Activated CD4-positive, alpha-beta T cell treated with anti-CD3 and anti-CD28 coated beads, Interleukin-10, Interleukin-2, amounts not matched to agents 100 ng/mL and 50 ng/mL, durations not matched to agents 16 hours and 8 hours (primary cell): ENCODE measurements around the gene CYP11A1.
"Not testable (repeated sequence)": the region's sequence is repeated elsewhere in the genome, so short reads cannot be mapped to it uniquely, and the experiment has no call there.

Experiments
- DNase-seq: peaks from one replicate; pipeline ENCODE4 v3.0.0-alpha.2; 2020

Gene CYP11A1

GRCh38 chr15:74400313-74400860 lies 32.9 kb upstream of the CYP11A1 start:
- DNase-seq = peak; percentile 67

- DNase-seq = peak; percentile 75
Measured at GRCh38 chr15:74399511-74400312, 32.3 kb upstream of the CYP11A1 start.

GRCh38 chr15:74399100-74399499 lies 31.7 kb upstream of the CYP11A1 start:
- no peak for DNase-seq

- DNase-seq = no peak
Measured at GRCh38 chr15:74398183-74398582, 30.7 kb upstream of the CYP11A1 start.

- DNase-seq = no peak
Measured at GRCh38 chr15:74397239-74398068, 30.0 kb upstream of the CYP11A1 start.

- DNase-seq = peak; percentile 60
Measured at GRCh38 chr15:74396445-74397238, 29.2 kb upstream of the CYP11A1 start.

- no peak for DNase-seq
Measured at GRCh38 chr15:74396146-74396438, 28.6 kb upstream of the CYP11A1 start.

GRCh38 chr15:74395319-74396145 lies 28.1 kb upstream of the CYP11A1 start:
- DNase-seq = no peak

GRCh38 chr15:74394090-74394846 lies 26.8 kb upstream of the CYP11A1 start:
- DNase-seq = no peak

GRCh38 chr15:74393423-74393822 lies 26.0 kb upstream of the CYP11A1 start:
- no peak for DNase-seq

GRCh38 chr15:74392902-74393301 lies 25.5 kb upstream of the CYP11A1 start:
- no peak for DNase-seq

- no peak for DNase-seq
Measured at GRCh38 chr15:74392451-74392830, 25.0 kb upstream of the CYP11A1 start.

- DNase-seq = no peak
Measured at GRCh38 chr15:74391582-74392450, 24.4 kb upstream of the CYP11A1 start.

- no peak for DNase-seq
Measured at GRCh38 chr15:74390647-74391288, 23.3 kb upstream of the CYP11A1 start.

GRCh38 chr15:74390049-74390646 lies 22.7 kb upstream of the CYP11A1 start:
- DNase-seq = not testable (repeated sequence)

GRCh38 chr15:74389241-74390048 lies 22.0 kb upstream of the CYP11A1 start:
- DNase-seq = no peak

- DNase-seq = no peak
Measured at GRCh38 chr15:74388363-74388951, 21.0 kb upstream of the CYP11A1 start.
